Measurements from ENCODE around the gene ABLIM1.

DNA sequence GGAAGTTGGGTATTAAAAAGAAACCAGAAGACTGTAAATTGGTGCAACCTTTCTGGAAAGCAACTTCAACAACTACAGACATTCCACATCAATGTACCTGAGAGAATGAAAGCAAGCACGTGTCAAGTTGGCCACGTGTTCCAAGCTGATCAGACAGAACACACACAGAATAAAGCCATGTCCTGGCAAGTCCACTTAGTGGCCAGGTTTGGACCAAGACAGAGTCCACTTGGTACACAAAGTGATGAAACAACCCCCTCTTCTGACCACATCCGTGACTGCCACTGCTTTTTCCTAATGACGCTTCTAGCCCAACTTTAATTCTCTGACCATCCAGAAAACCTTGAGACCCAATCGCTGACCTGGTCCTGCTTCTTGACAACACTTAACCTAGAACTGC lies 109.4 kb downstream of the ABLIM1 start:
- TF ChIP-seq POLR2A (IDR thresholded peaks at IDR 0.05): no peak
- TF ChIP-seq, protein P1, sequence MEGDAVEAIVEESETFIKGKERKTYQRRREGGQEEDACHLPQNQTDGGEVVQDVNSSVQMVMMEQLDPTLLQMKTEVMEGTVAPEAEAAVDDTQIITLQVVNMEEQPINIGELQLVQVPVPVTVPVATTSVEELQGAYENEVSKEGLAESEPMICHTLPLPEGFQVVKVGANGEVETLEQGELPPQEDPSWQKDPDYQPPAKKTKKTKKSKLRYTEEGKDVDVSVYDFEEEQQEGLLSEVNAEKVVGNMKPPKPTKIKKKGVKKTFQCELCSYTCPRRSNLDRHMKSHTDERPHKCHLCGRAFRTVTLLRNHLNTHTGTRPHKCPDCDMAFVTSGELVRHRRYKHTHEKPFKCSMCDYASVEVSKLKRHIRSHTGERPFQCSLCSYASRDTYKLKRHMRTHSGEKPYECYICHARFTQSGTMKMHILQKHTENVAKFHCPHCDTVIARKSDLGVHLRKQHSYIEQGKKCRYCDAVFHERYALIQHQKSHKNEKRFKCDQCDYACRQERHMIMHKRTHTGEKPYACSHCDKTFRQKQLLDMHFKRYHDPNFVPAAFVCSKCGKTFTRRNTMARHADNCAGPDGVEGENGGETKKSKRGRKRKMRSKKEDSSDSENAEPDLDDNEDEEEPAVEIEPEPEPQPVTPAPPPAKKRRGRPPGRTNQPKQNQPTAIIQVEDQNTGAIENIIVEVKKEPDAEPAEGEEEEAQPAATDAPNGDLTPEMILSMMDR (IDR thresholded peaks at IDR 0.05): peak; percentile 43 to 74 (median 56)
